KMS-11 (cell line): Measurements from ENCODE around the gene MMP17.

Source experiments
- H2AFZ ChIP-seq: fragments of 200-600 bp; sonication (generic); 2 replicates; pipeline ENCODE4 v1.6.1; 2016; ENCODE audit warnings: antibody characterized with exemption, mixed run types, low read depth
- H3K27ac ChIP-seq: fragments of 200-600 bp; sonication (generic); 2 replicates; pipeline ENCODE4 v1.6.1; 2016; ENCODE audit warnings: mild to moderate bottlenecking, mixed run types
- H3K27me3 ChIP-seq: fragments of 200-600 bp; sonication (generic); 2 replicates; pipeline ENCODE4 v1.6.1; 2017; ENCODE audit warnings: mild to moderate bottlenecking, low read depth, mixed run types, moderate library complexity; ENCODE audit not compliant: insufficient read depth
- H3K36me3 ChIP-seq: fragments of 200-600 bp; sonication (generic); 2 replicates; pipeline ENCODE4 v1.6.1; 2017; ENCODE audit warnings: mild to moderate bottlenecking, mixed run types; ENCODE audit not compliant: insufficient read depth
- H3K4me1 ChIP-seq: fragments of 200-600 bp; sonication (generic); 2 replicates; pipeline ENCODE4 v1.6.1; 2016; ENCODE audit warnings: mild to moderate bottlenecking, low read depth, mixed run types; ENCODE audit not compliant: poor library complexity, severe bottlenecking
- H3K4me2 ChIP-seq: fragments of 200-600 bp; sonication (generic); 2 replicates; pipeline ENCODE4 v1.7.0; 2016; ENCODE audit warnings: mild to moderate bottlenecking, mixed run types
- H3K4me3 ChIP-seq: fragments of 200-600 bp; sonication (generic); IDR thresholded peaks from 2 replicates; pipeline ENCODE4 v1.6.1; 2017; ENCODE audit warnings: low read depth, low read length, mixed read lengths; ENCODE audit not compliant: insufficient read depth
- H3K79me2 ChIP-seq: fragments of 200-600 bp; sonication (generic); 2 replicates; pipeline ENCODE4 v1.6.1; 2016; ENCODE audit warnings: low read depth, mixed run types; ENCODE audit not compliant: insufficient read depth
- H3K9ac ChIP-seq: fragments of 200-600 bp; sonication (generic); 2 replicates; pipeline ENCODE4 v1.6.1; 2016; ENCODE audit warnings: mild to moderate bottlenecking, mixed run types
- H4K20me1 ChIP-seq: fragments of 200-600 bp; sonication (generic); 2 replicates; pipeline ENCODE4 v1.6.1; 2016; ENCODE audit warnings: mild to moderate bottlenecking, mixed run types; ENCODE audit not compliant: insufficient read depth
- CTCF ChIP-seq: fragments of 200-600 bp; sonication (generic); conservative IDR thresholded peaks from 2 replicates; pipeline ENCODE4 v1.6.1; 2017; ENCODE audit warnings: low read depth, mild to moderate bottlenecking, antibody characterized with exemption, low read length, moderate library complexity, mixed read lengths

Gene MMP17

GRCh38 chr12:131850856-131851559, 22.8 kb downstream of the MMP17 start:
- Histone ChIP-seq H3K27ac (no peak overlapping the region), H3K4me1 (no peaks in the 10 kb centered on the region), H3K27me3 (no peaks in the 10 kb centered on the region), H3K36me3 (no peaks in the 10 kb centered on the region), H3K79me2 (no peaks in the 10 kb centered on the region), H3K9ac (no peak overlapping the region), H3K4me2 (no peak overlapping the region), H2AFZ (no peak overlapping the region), H3K4me3 (no peak overlapping the region), H4K20me1 (no peaks in the 10 kb centered on the region)
- TF ChIP-seq CTCF = no peak

- no peaks in the 10 kb centered on the region for H3K4me1 ChIP-seq
- no peak overlapping the region for H2AFZ ChIP-seq
- H3K27me3 ChIP-seq = no peaks in the 10 kb centered on the region
- no peaks in the 10 kb centered on the region for H3K79me2 ChIP-seq
- H3K4me2 ChIP-seq = no peak overlapping the region
- H3K36me3 ChIP-seq = no peaks in the 10 kb centered on the region
- H3K27ac ChIP-seq = no peak overlapping the region
- no peak for TF ChIP-seq CTCF
- H4K20me1 ChIP-seq = no peaks in the 10 kb centered on the region
- no peak overlapping the region for H3K4me3 ChIP-seq
- H3K9ac ChIP-seq = no peak overlapping the region
These were observed 23.8 kb downstream of the MMP17 start for GRCh38 chr12:131851741-131852550.

- H3K79me2 ChIP-seq = no peaks in the 10 kb centered on the region
- no peak overlapping the region for H3K4me2 ChIP-seq
- H3K4me1 ChIP-seq = no peaks in the 10 kb centered on the region
- H3K27ac ChIP-seq = no peak overlapping the region
- H3K9ac ChIP-seq = no peak overlapping the region
- H2AFZ ChIP-seq = no peak overlapping the region
- no peak for TF ChIP-seq CTCF
- H3K4me3 ChIP-seq = no peak overlapping the region
- no peaks in the 10 kb centered on the region for H4K20me1 ChIP-seq
- H3K36me3 ChIP-seq = no peaks in the 10 kb centered on the region
- H3K27me3 ChIP-seq = no peaks in the 10 kb centered on the region
These were observed 24.5 kb downstream of the MMP17 start for GRCh38 chr12:131852551-131853299.

GRCh38 chr12:131853832-131854797, 25.9 kb downstream of the MMP17 start:
- H4K20me1 ChIP-seq = no peaks in the 10 kb centered on the region
- no peak overlapping the region for H3K4me2 ChIP-seq
- no peaks in the 10 kb centered on the region for H3K27me3 ChIP-seq
- H3K4me1 ChIP-seq = no peaks in the 10 kb centered on the region
- no peaks in the 10 kb centered on the region for H3K36me3 ChIP-seq
- no peak for TF ChIP-seq CTCF
- H3K4me3 ChIP-seq = no peak overlapping the region
- no peak overlapping the region for H3K27ac ChIP-seq
- H3K79me2 ChIP-seq = no peaks in the 10 kb centered on the region
- no peak overlapping the region for H2AFZ ChIP-seq
- H3K9ac ChIP-seq = no peak overlapping the region
